Kidney (tissue), 14 donors: ENCODE results near the gene LITAFD. TPM values are rescaled to one million over a fixed set of nuclear protein-coding genes. Genes with fewer than 3 reads are reported as not detected.

Experiments used
- DNase-seq, 5 donors: peaks; one replicate each; pipeline ENCODE4 v3.0.0-alpha.2; 2013 to 2020
- FAIRE-seq: peaks from 2 replicates; lab custom pipeline; 2012; peaks lifted over from hg19 to GRCh38; lab: Jason Lieb, UNC
- H3K27ac ChIP-seq, 2 donors: one replicate each; pipeline ENCODE4 v1.7.0; 2013; ENCODE audit warnings: low read depth in 2 of 2, low read length in 2 of 2, inconsistent platforms in 1 of 2
- H3K27me3 ChIP-seq: one replicate; pipeline ENCODE4 v1.7.1; 2013; ENCODE audit warnings: low read length, inconsistent platforms; ENCODE audit not compliant: control insufficient read depth, insufficient read depth
- H3K36me3 ChIP-seq, 3 donors: one replicate each; pipeline versions ENCODE4 v1.7.0 to v1.7.1; 2013; ENCODE audit warnings: low read length in 3 of 3, control low read depth in 1 of 3, inconsistent platforms in 1 of 3; ENCODE audit not compliant: insufficient read depth in 3 of 3, control insufficient read depth in 2 of 3
- H3K4me1 ChIP-seq, 3 donors: one replicate each; pipeline versions ENCODE4 v1.7.0 to v1.7.1; 2013; ENCODE audit warnings: low read length in 3 of 3, inconsistent platforms in 1 of 3, low read depth in 1 of 3; ENCODE audit not compliant: control insufficient read depth in 2 of 3, insufficient read depth in 2 of 3
- H3K4me3 ChIP-seq, 3 donors: one replicate each; pipeline versions ENCODE4 v1.7.0 to v1.8.1; 2013; ENCODE audit warnings: low read length in 3 of 3, control low read depth in 1 of 3, inconsistent platforms in 1 of 3
- H3K9ac ChIP-seq, 3 donors: one replicate each; pipeline versions ENCODE4 v1.7.0 to v1.7.1; 2013; ENCODE audit warnings: low read length in 3 of 3, control low read depth in 1 of 3, inconsistent platforms in 1 of 3
- H3K9me3 ChIP-seq, 3 donors: one replicate each; pipeline versions ENCODE4 v1.7.0 to v1.7.1; 2013; ENCODE audit warnings: low read length in 3 of 3, control low read depth in 1 of 3, inconsistent platforms in 1 of 3; ENCODE audit not compliant: control insufficient read depth in 2 of 3, insufficient read depth in 1 of 3
- CTCF ChIP-seq: IDR thresholded peaks from 3 replicates; pipeline ENCODE4 v1.5.1; 2012; ENCODE audit warnings: mild to moderate bottlenecking, moderate library complexity, borderline replicate concordance; ENCODE audit not compliant: insufficient read depth; ENCODE audit errors: extremely low read depth
- intact Hi-C: fragments of 100-400 bp; cut with DNase I; formaldehyde crosslinking; loops from one replicate; pipeline ENCODE4 v1.11.1; 2022
- polyA plus RNA-seq: library from polyadenylated mRNA; stranded (reverse); fragments of 350-450 nt; fragmentation: Illumina TruSeq; extraction: RNeasy Lipid Tissue Mini Kit (QIAGEN cat#74804); gene quantifications from one replicate; pipeline ENCODE4 v1.2.3, GENCODE V29; 2014; ENCODE audit warnings: low read depth, low replicate concordance; ENCODE audit not compliant: insufficient read depth
- total RNA-seq: library from RNA; stranded (reverse); fragmentation: NEBNext Ultra II Directional; extraction: Animal tissue kit (Norgen Biotek cat#: 25700); gene quantifications from one replicate; pipeline ENCODE4 v1.2.1, GENCODE V29; 2021
- donor health status: control.
- donor health status: control.
- donor health status: control.
- donor health status: control.
- donor health status: control.
- donor health status: DM: yes; HTN: yes; CAD: no.
- donor health status: Normal renal cell carcinoma (clear cell type).

Gene LITAFD
- total and polyA plus RNA-seq, 2 donors from 2014 or later = not detected

GRCh38 chr16:8926827-8927226 lies 44.7 kb downstream of the LITAFD start:
- DNase-seq (no peak), FAIRE-seq (no peak)
- no peak for TF ChIP-seq CTCF
- Histone ChIP-seq H3K4me1 (peaks cover 0 to 3% (median 0%) of the 10 kb centered on the region in 3 donors), H3K36me3 (peaks cover 0 to 32% (median 15%) of the 10 kb centered on the region in 3 donors), H3K9me3 (no peaks in the 10 kb centered on the region), H3K9ac (no peak overlapping the region), H3K27ac (no peak overlapping the region), H3K4me3 (no peak overlapping the region), H3K27me3 (no peaks in the 10 kb centered on the region)
- intact Hi-C loops = no loop called here

DNA sequence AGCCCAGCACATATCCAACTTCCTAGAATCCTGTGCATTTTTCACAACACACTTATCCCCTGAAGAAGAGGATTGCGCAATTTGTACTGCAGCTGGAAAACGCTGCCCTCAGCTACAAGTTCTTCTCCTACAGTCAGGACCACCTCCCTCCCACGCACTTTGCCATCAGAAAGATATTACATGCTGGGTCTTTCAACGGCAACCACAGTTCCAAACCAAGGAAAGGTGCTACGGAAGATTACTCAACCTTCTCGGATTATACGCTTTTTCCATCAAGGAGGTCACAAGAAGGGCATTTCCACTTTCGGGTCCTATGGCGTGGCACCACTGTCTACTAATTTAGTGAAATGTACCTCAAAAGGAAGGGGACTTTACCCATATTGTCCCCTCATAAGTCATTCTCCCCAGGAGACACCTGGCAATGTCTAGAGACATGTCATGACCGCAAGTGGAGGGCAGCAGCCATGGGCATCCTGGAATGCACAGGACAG lies 46.4 kb downstream of the LITAFD start:
- no peak for FAIRE-seq
- TF ChIP-seq CTCF = no peak
- peaks cover 0 to 3% (median 0%) of the 10 kb centered on the region in 3 donors for H3K4me1 ChIP-seq

GRCh38 chr16:8929086-8929748 lies 47.1 kb downstream of the LITAFD start:
- H3K27me3 ChIP-seq = no peaks in the 10 kb centered on the region
- no peak overlapping the region for H3K4me3 ChIP-seq
- H3K36me3 ChIP-seq = peaks cover 0 to 19% (median 13%) of the 10 kb centered on the region in 3 donors
- peaks cover 0 to 3% (median 0%) of the 10 kb centered on the region in 3 donors for H3K4me1 ChIP-seq
- DNase-seq = peak in 1 of 5 donors; percentile 22
- intact Hi-C loops = no loop called here
- no peaks in the 10 kb centered on the region for H3K9me3 ChIP-seq
- no peak overlapping the region for H3K9ac ChIP-seq
- no peak overlapping the region for H3K27ac ChIP-seq
- TF ChIP-seq CTCF = no peak
- FAIRE-seq = no peak

More for the DNA sequence above, 46.4 kb downstream of the LITAFD start:
- Histone ChIP-seq H3K4me3 (no peak overlapping the region), H3K27ac (no peak overlapping the region), H3K36me3 (peaks cover 0 to 19% (median 13%) of the 10 kb centered on the region in 3 donors), H3K27me3 (no peaks in the 10 kb centered on the region), H3K9me3 (no peaks in the 10 kb centered on the region), H3K9ac (no peak overlapping the region)
- DNase-seq = no peak
- intact Hi-C loops = no loop called here
